Neural cell (in vitro differentiated cells): ENCODE data around the gene FZR1.

ENCODE experiments used
- CTCF ChIP-seq: fragments of 450-650 bp; IDR thresholded peaks from 2 replicates; pipeline ENCODE4 v1.5.1; 2014; ENCODE audit warnings: antibody characterized with exemption, mild to moderate bottlenecking, moderate library complexity; ENCODE audit not compliant: poor library complexity, severe bottlenecking
- EP300 ChIP-seq: fragments of 450-650 bp; conservative IDR thresholded peaks from 2 replicates; pipeline ENCODE4 v1.6.1; 2014; ENCODE audit warnings: antibody characterized with exemption, mild to moderate bottlenecking, moderate library complexity; ENCODE audit not compliant: poor library complexity, severe bottlenecking
- EZH2 ChIP-seq: fragments of 200-600, 300-800 bp; shearing (Covaris generic), sonication (generic); IDR thresholded peaks from 2 replicates; pipeline ENCODE4 v1.6.1; 2014; ENCODE audit warnings: antibody characterized with exemption, low read length, borderline replicate concordance, mild to moderate bottlenecking; ENCODE audit not compliant: insufficient read depth, poor library complexity, severe bottlenecking
- MXI1 ChIP-seq: fragments of 450-650 bp; conservative IDR thresholded peaks from 2 replicates; pipeline ENCODE4 v1.6.1; 2014; ENCODE audit warnings: antibody characterized with exemption, mild to moderate bottlenecking; ENCODE audit not compliant: poor library complexity, severe bottlenecking
- POLR2AphosphoS5 ChIP-seq: IDR thresholded peaks from 2 replicates; pipeline ENCODE4 v1.6.1; 2012
- RAD21 ChIP-seq: fragments of 450-650 bp; conservative IDR thresholded peaks from 2 replicates; pipeline ENCODE4 v1.6.1; 2014; ENCODE audit warnings: antibody characterized with exemption, mild to moderate bottlenecking, moderate library complexity
- REST ChIP-seq: IDR thresholded peaks from 2 replicates; pipeline ENCODE4 v1.6.1; 2012; ENCODE audit warnings: borderline replicate concordance
- SMC3 ChIP-seq: fragments of 450-650 bp; conservative IDR thresholded peaks from 2 replicates; pipeline ENCODE4 v1.6.1; 2014; ENCODE audit warnings: antibody characterized with exemption, mild to moderate bottlenecking, moderate library complexity; ENCODE audit not compliant: poor library complexity
- TAF1 ChIP-seq: IDR thresholded peaks from 2 replicates; pipeline ENCODE4 v1.6.1; 2012; ENCODE audit warnings: low read depth

GRCh38 chr19:3480383-3481091, 25.6 kb upstream of the FZR1 start, which contains the start of gene SMIM24:
- TF ChIP-seq CTCF (no peak), REST (no peak), EP300 (no peak), EZH2 (no peak), TAF1 (no peak), POLR2AphosphoS5 (no peak), MXI1 (no peak), SMC3 (no peak), RAD21 (no peak)
